Panc1 (cell line): ENCODE data around the gene SNRPD2. TPM values are rescaled to one million over a fixed set of nuclear protein-coding genes. Genes with fewer than 3 reads are reported as not detected.
A peak's percentile ranks its signal among the peaks of the same experiment; 100 is the strongest.

ENCODE experiments used
- ATAC-seq: fragments of 200-7000 bp; cut with Tn5 transposase; 2 replicates; pipeline ENCODE4 v1.9.1; 2020; ENCODE audit warnings: mild to moderate bottlenecking, moderate library complexity
- BruUV-seq: library from RNA; stranded (reverse); fragments of 400-500 nt; replicated peaks from 2 replicates; lab custom pipeline; 2021; lab: Mats Ljungman, UMichigan
- CTCF ChIA-PET: fragments of 300-600 bp; sonication (Branson Sonifier 250); formaldehyde crosslinking; loops from one replicate; lab custom pipeline; 2022; ENCODE audit warnings: antibody characterized with exemption; lab: Charles Lee
- POLR2A ChIA-PET: fragments of 300-600 bp; sonication (Branson Sonifier 250); formaldehyde crosslinking; loops from one replicate; lab custom pipeline; 2022; ENCODE audit warnings: antibody characterized with exemption; lab: Charles Lee
- DNase-seq: peaks from one replicate; pipeline ENCODE4 v3.0.0-alpha.2; 2010; ENCODE audit warnings: low read depth, low spot score
- H3K27ac ChIP-seq: 2 replicates; pipeline ENCODE4 v1.5.1; 2011; ENCODE audit warnings: mild to moderate bottlenecking, low read length, inconsistent platforms
- H3K27me3 ChIP-seq: fragments of 200-500 bp; sonication (Bioruptor generic); 2 replicates; pipeline ENCODE4 v1.6.0; 2014; ENCODE audit warnings: low read length, inconsistent platforms; ENCODE audit not compliant: control insufficient read depth, insufficient read depth
- H3K36me3 ChIP-seq: fragments of 200-500 bp; sonication (Bioruptor generic); 2 replicates; pipeline ENCODE4 v1.5.1; 2014; ENCODE audit warnings: inconsistent platforms, mild to moderate bottlenecking, low read length, moderate library complexity; ENCODE audit not compliant: control insufficient read depth, insufficient read depth
- H3K4me1 ChIP-seq: 2 replicates; pipeline ENCODE4 v1.5.1; 2011; ENCODE audit warnings: inconsistent platforms, mild to moderate bottlenecking, low read length, moderate library complexity; ENCODE audit not compliant: control insufficient read depth, insufficient read depth
- H3K4me3 ChIP-seq, 2 experiments: 2 replicates each; pipeline ENCODE4 v1.5.1; 2011 to 2012; ENCODE audit warnings: low read depth in 2 of 2, low read length in 2 of 2, mild to moderate bottlenecking in 2 of 2, inconsistent platforms in 1 of 2, moderate library complexity in 1 of 2
- H3K9me3 ChIP-seq: fragments of 200-500 bp; sonication (Bioruptor generic); 2 replicates; pipeline ENCODE4 v1.5.1; 2014; ENCODE audit warnings: low read depth, mild to moderate bottlenecking, inconsistent platforms, low read length, moderate library complexity; ENCODE audit not compliant: control insufficient read depth, insufficient read depth
- POLR2AphosphoS5 ChIP-seq: IDR thresholded peaks from 2 replicates; pipeline ENCODE4 v1.6.1; 2012; ENCODE audit warnings: mild to moderate bottlenecking, low read depth, low read length, moderate library complexity
- SIN3A ChIP-seq: IDR thresholded peaks from 2 replicates; pipeline ENCODE4 v1.6.1; 2012; ENCODE audit warnings: low read depth, mild to moderate bottlenecking, low read length, moderate library complexity, borderline replicate concordance; ENCODE audit not compliant: insufficient read depth
- TCF7L2 ChIP-seq: IDR thresholded peaks from 2 replicates; pipeline ENCODE4 v1.6.1; 2011; ENCODE audit warnings: mild to moderate bottlenecking, low read depth, low read length, inconsistent platforms
- in situ Hi-C: cut with HindIII; loops from 2 replicates; pipeline ENCODE4 v1.10.0; 2016; ENCODE audit warnings: low sequenced_read_pairs, low pct_unique_long_range_greater_than_20kb
- intact Hi-C: fragments of 100-400 bp; cut with micrococcal nuclease; formaldehyde crosslinking; loops from one replicate; pipeline ENCODE4 v1.10.0; 2022; ENCODE audit not compliant: unreplicated experiment
- total RNA-seq: library from RNA; stranded (reverse); gene quantifications from one replicate; pipeline ENCODE4 v1.2.1, GENCODE V29; 2021; ENCODE audit not compliant: unreplicated experiment
- TF ChIP-seq, protein P1 (sequence below): fragments of 450-650 bp; IDR thresholded peaks from 2 replicates; pipeline ENCODE4 v1.5.1; 2017; ENCODE audit warnings: mild to moderate bottlenecking
- TF ChIP-seq, protein P2 (sequence below), 2 experiments: IDR thresholded peaks; 2 replicates each; pipeline ENCODE4 v1.6.1; 2011 to 2012; ENCODE audit warnings: low read depth in 2 of 2, control low read depth in 1 of 2, low read length in 1 of 2, mild to moderate bottlenecking in 1 of 2, moderate library complexity in 1 of 2; ENCODE audit not compliant: insufficient read depth in 1 of 2

Gene SNRPD2
- total RNA-seq, 1 experiment from 2014 or later, result 496 TPM

DNA sequence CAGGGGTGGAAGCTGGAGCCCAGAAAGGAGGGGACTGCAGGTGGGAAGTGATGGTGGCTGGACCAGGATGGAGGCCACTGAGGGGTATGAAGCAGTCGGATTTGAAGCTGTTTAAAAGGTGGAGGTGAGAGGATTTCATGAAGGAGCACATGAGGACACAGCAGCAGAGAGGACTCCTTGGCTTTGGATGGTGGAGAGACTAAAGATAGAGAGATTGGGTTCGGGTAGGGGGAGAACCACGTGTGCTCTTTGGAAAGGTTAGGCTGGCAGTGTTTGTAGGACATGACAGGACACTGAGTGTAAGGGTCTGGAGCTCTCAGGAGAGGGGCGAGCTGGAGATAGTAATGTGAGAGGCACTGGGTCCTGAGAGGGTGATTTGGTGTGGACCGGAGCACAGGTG lies 8.8 kb downstream of the SNRPD2 start:
- H3K27ac ChIP-seq, result no peak overlapping the region
- H3K4me1 ChIP-seq, result peaks cover 8% of the 10 kb centered on the region
- H3K4me3 ChIP-seq, result no peak overlapping the region
- no peaks in the 10 kb centered on the region for H3K27me3 ChIP-seq
- TF ChIP-seq SIN3A (no peak), POLR2AphosphoS5 (no peak), TCF7L2 (no peak)
- TF ChIP-seq, protein P1, sequence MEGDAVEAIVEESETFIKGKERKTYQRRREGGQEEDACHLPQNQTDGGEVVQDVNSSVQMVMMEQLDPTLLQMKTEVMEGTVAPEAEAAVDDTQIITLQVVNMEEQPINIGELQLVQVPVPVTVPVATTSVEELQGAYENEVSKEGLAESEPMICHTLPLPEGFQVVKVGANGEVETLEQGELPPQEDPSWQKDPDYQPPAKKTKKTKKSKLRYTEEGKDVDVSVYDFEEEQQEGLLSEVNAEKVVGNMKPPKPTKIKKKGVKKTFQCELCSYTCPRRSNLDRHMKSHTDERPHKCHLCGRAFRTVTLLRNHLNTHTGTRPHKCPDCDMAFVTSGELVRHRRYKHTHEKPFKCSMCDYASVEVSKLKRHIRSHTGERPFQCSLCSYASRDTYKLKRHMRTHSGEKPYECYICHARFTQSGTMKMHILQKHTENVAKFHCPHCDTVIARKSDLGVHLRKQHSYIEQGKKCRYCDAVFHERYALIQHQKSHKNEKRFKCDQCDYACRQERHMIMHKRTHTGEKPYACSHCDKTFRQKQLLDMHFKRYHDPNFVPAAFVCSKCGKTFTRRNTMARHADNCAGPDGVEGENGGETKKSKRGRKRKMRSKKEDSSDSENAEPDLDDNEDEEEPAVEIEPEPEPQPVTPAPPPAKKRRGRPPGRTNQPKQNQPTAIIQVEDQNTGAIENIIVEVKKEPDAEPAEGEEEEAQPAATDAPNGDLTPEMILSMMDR, result no peak
- TF ChIP-seq, protein P2, sequence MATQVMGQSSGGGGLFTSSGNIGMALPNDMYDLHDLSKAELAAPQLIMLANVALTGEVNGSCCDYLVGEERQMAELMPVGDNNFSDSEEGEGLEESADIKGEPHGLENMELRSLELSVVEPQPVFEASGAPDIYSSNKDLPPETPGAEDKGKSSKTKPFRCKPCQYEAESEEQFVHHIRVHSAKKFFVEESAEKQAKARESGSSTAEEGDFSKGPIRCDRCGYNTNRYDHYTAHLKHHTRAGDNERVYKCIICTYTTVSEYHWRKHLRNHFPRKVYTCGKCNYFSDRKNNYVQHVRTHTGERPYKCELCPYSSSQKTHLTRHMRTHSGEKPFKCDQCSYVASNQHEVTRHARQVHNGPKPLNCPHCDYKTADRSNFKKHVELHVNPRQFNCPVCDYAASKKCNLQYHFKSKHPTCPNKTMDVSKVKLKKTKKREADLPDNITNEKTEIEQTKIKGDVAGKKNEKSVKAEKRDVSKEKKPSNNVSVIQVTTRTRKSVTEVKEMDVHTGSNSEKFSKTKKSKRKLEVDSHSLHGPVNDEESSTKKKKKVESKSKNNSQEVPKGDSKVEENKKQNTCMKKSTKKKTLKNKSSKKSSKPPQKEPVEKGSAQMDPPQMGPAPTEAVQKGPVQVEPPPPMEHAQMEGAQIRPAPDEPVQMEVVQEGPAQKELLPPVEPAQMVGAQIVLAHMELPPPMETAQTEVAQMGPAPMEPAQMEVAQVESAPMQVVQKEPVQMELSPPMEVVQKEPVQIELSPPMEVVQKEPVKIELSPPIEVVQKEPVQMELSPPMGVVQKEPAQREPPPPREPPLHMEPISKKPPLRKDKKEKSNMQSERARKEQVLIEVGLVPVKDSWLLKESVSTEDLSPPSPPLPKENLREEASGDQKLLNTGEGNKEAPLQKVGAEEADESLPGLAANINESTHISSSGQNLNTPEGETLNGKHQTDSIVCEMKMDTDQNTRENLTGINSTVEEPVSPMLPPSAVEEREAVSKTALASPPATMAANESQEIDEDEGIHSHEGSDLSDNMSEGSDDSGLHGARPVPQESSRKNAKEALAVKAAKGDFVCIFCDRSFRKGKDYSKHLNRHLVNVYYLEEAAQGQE (IDR thresholded peaks at IDR 0.05; ENCODE audit: insufficient read depth in 1 of 2, low read depth in 2 of 2, low read length in 1 of 2), result no peak
- POLR2A ChIA-PET, result no interaction called here
- DNase-seq (no peak), ATAC-seq (no peak)
- CTCF ChIA-PET, result no interaction called here
- in situ Hi-C loops, result no loop called here
- H3K36me3 ChIP-seq, result 0 out of 2 replicates have a peak, but pooled peaks cover 3% of the 10 kb centered on the region
- intact Hi-C loops, result no loop called here
- no peaks in the 10 kb centered on the region for H3K9me3 ChIP-seq
- BruUV-seq, result no TSS peak

DNA sequence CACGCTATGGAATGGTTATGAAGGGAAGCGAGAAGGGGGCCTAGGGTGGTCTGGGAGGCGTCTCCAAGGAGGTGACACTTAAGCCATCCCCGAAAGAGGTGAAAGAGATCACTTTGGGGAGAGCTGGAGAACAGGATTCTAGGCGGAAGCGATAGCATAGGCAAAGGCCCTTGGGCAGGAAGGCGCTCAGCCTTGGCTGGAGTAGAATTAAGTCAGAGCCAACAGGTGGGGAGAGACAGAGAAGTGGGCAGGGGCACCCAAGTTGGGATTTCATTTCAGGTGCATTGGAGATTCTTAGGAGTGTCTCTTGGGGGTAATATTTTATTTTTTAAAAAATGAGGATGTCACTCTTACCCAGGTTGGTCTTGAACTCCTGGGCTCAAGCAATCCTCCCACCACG lies 9.6 kb downstream of the SNRPD2 start:
- in situ Hi-C loops, result no loop called here
- ATAC-seq, result no peak

More for the DNA sequence above, 9.6 kb downstream of the SNRPD2 start:
- DNase-seq, result no peak
- 0 out of 2 replicates have a peak, but pooled peaks cover under 1% of the 10 kb centered on the region for H3K36me3 ChIP-seq
- intact Hi-C loops, result no loop called here
- H3K27ac ChIP-seq, result peak overlapping the region; percentile 44
- TF ChIP-seq TCF7L2 (no peak), SIN3A (no peak), POLR2AphosphoS5 (no peak)
- TF ChIP-seq, protein P1, result no peak
- TF ChIP-seq, protein P2 (IDR thresholded peaks at IDR 0.05; ENCODE audit: insufficient read depth in 1 of 2, low read depth in 2 of 2, low read length in 1 of 2), result no peak
- H3K4me1 ChIP-seq, result peaks cover 8% of the 10 kb centered on the region
- BruUV-seq, result no TSS peak
- no peaks in the 10 kb centered on the region for H3K9me3 ChIP-seq
- POLR2A ChIA-PET, result no interaction called here
- H3K4me3 ChIP-seq, result peak overlapping the region in 1 of 2 experiments; percentile 54; a peak in 2 of 4 replicates
- CTCF ChIA-PET, result no interaction called here
- H3K27me3 ChIP-seq, result no peaks in the 10 kb centered on the region
